Parathyroid adenoma (tissue), 2 donors: ENCODE data around the gene FAM193B.

Source experiments
- H2AFZ ChIP-seq: fragments of 300-600 bp; sonication (generic); one replicate; pipeline ENCODE4 v1.7.0; 2017; ENCODE audit warnings: antibody characterized with exemption, mild to moderate bottlenecking
- H3K27ac ChIP-seq: fragments of 300-600 bp; sonication (generic); one replicate; pipeline ENCODE4 v1.7.0; 2017
- H3K27me3 ChIP-seq: fragments of 300-600 bp; sonication (generic); one replicate; pipeline ENCODE4 v1.7.0; 2017; ENCODE audit warnings: low read length; ENCODE audit not compliant: control insufficient read depth, insufficient read depth
- H3K36me3 ChIP-seq: fragments of 300-600 bp; sonication (generic); one replicate; pipeline ENCODE4 v1.7.0; 2017; ENCODE audit warnings: low read length; ENCODE audit not compliant: control insufficient read depth, insufficient read depth
- H3K4me1 ChIP-seq: fragments of 300-600 bp; sonication (generic); one replicate; pipeline ENCODE4 v1.7.0; 2017; ENCODE audit warnings: control low read depth
- H3K4me2 ChIP-seq: fragments of 300-600 bp; sonication (generic); one replicate; pipeline ENCODE4 v1.7.0; 2017; ENCODE audit warnings: low read length
- H3K4me3 ChIP-seq: fragments of 300-600 bp; sonication (generic); one replicate; pipeline ENCODE4 v1.7.0; 2017; ENCODE audit warnings: low read depth, low read length
- H3K79me2 ChIP-seq: fragments of 300-600 bp; sonication (generic); one replicate; pipeline ENCODE4 v1.7.0; 2017; ENCODE audit warnings: control low read depth
- H3K9ac ChIP-seq: fragments of 300-600 bp; sonication (generic); one replicate; pipeline ENCODE4 v1.7.0; 2017; ENCODE audit warnings: mild to moderate bottlenecking
- H3K9me3 ChIP-seq: fragments of 300-600 bp; sonication (generic); one replicate; pipeline ENCODE4 v1.7.0; 2017; ENCODE audit warnings: low read length; ENCODE audit not compliant: control insufficient read depth
- CTCF ChIP-seq: fragments of 300-600 bp; sonication (generic); IDR thresholded peaks from one replicate; pipeline ENCODE4 v1.7.0; 2017; ENCODE audit warnings: antibody characterized with exemption, mild to moderate bottlenecking
- donor health status: primary hyperparathyroidism.

Gene FAM193B

GRCh38 chr5:177523711-177524538 lies 30.4 kb downstream of the FAM193B start:
- no peak for TF ChIP-seq CTCF
- H3K27ac ChIP-seq: no peak overlapping the region
- no peaks in the 10 kb centered on the region for H3K27me3 ChIP-seq
- no peaks in the 10 kb centered on the region for H3K9me3 ChIP-seq
- H3K4me3 ChIP-seq: no peak overlapping the region
- no peak overlapping the region for H3K4me2 ChIP-seq
- no peak overlapping the region for H3K9ac ChIP-seq
- no peaks in the 10 kb centered on the region for H3K36me3 ChIP-seq
- peaks cover 28% of the 10 kb centered on the region for H3K79me2 ChIP-seq
- H2AFZ ChIP-seq: no peak overlapping the region
- no peaks in the 10 kb centered on the region for H3K4me1 ChIP-seq

- Histone ChIP-seq H3K36me3 (no peaks in the 10 kb centered on the region), H3K27ac (no peak overlapping the region), H3K27me3 (no peaks in the 10 kb centered on the region), H3K9me3 (no peaks in the 10 kb centered on the region), H3K4me2 (no peak overlapping the region), H2AFZ (no peak overlapping the region), H3K9ac (no peak overlapping the region), H3K4me1 (no peaks in the 10 kb centered on the region), H3K4me3 (no peak overlapping the region), H3K79me2 (peaks cover 26% of the 10 kb centered on the region)
- no peak for TF ChIP-seq CTCF
These were observed 33.3 kb downstream of the FAM193B start for GRCh38 chr5:177520916-177521513.

GRCh38 chr5:177520271-177520670 lies 34.1 kb downstream of the FAM193B start:
- no peak overlapping the region for H3K4me3 ChIP-seq
- no peak overlapping the region for H3K27ac ChIP-seq
- H3K4me2 ChIP-seq: no peak overlapping the region
- no peaks in the 10 kb centered on the region for H3K4me1 ChIP-seq
- peaks cover 28% of the 10 kb centered on the region for H3K79me2 ChIP-seq
- H3K9ac ChIP-seq: no peak overlapping the region
- no peaks in the 10 kb centered on the region for H3K27me3 ChIP-seq
- no peak for TF ChIP-seq CTCF
- no peaks in the 10 kb centered on the region for H3K9me3 ChIP-seq
- no peak overlapping the region for H2AFZ ChIP-seq
- H3K36me3 ChIP-seq: no peaks in the 10 kb centered on the region

GRCh38 chr5:177519463-177520235 lies 34.7 kb downstream of the FAM193B start:
- no peak overlapping the region for H3K9ac ChIP-seq
- no peak overlapping the region for H3K27ac ChIP-seq
- no peaks in the 10 kb centered on the region for H3K27me3 ChIP-seq
- no peaks in the 10 kb centered on the region for H3K9me3 ChIP-seq
- H3K4me2 ChIP-seq: no peak overlapping the region
- TF ChIP-seq CTCF: no peak
- H2AFZ ChIP-seq: no peak overlapping the region
- no peak overlapping the region for H3K4me3 ChIP-seq
- H3K4me1 ChIP-seq: no peaks in the 10 kb centered on the region
- peaks cover 25% of the 10 kb centered on the region for H3K79me2 ChIP-seq
- H3K36me3 ChIP-seq: no peaks in the 10 kb centered on the region
